Activated CD8-positive, alpha-beta T cell treated with anti-CD3 and anti-CD28 coated beads for 36 hours (primary cell): ENCODE data around the gene CCDC51. TPM values are rescaled to one million over a fixed set of nuclear protein-coding genes. Genes with fewer than 3 reads are reported as not detected.

Experiments
- ATAC-seq: fragments of 200-7000 bp; cut with Tn5 transposase; one replicate; pipeline ENCODE4 v1.10.0; 2021; ENCODE audit warnings: mild to moderate bottlenecking, moderate library complexity
- CTCF ChIA-PET: fragments of 350-600 bp; sonication (Branson Sonifier 250); formaldehyde crosslinking; loops from one replicate; lab custom pipeline; 2021; ENCODE audit warnings: antibody characterized with exemption; lab: Charles Lee
- POLR2A ChIA-PET: fragments of 350-600 bp; sonication (Branson Sonifier 250); formaldehyde crosslinking; loops from one replicate; lab custom pipeline; 2021; ENCODE audit warnings: antibody characterized with exemption; lab: Charles Lee
- DNase-seq: peaks from one replicate; pipeline ENCODE4 v3.0.0-alpha.2; 2020
- H3K27ac Mint-ChIP-seq: one replicate; pipeline ENCODE4 v1.8.0; 2021; ENCODE audit warnings: mild to moderate bottlenecking, mixed read lengths
- H3K27me3 Mint-ChIP-seq: one replicate; pipeline ENCODE4 v1.8.0; 2021; ENCODE audit warnings: mixed read lengths
- H3K36me3 Mint-ChIP-seq: one replicate; pipeline ENCODE4 v1.8.0; 2021; ENCODE audit warnings: low read depth, mixed read lengths
- H3K4me1 Mint-ChIP-seq: one replicate; pipeline ENCODE4 v1.8.0; 2021; ENCODE audit warnings: low read depth, mixed read lengths
- H3K4me3 Mint-ChIP-seq: one replicate; pipeline ENCODE4 v1.8.0; 2021; ENCODE audit warnings: mild to moderate bottlenecking, moderate library complexity, mixed read lengths
- H3K9me3 Mint-ChIP-seq: one replicate; pipeline ENCODE4 v1.8.0; 2021; ENCODE audit warnings: mixed read lengths
- intact Hi-C: fragments of 100-400 bp; cut with micrococcal nuclease; formaldehyde crosslinking; loops from one replicate; pipeline ENCODE4 v1.10.0; 2022
- total RNA-seq, 2 experiments: library from RNA; stranded (reverse); gene quantifications; one replicate each; pipeline ENCODE4 v1.2.3, GENCODE V29; 2021
- TF ChIP-seq, protein P1 (sequence below): fragments of 200-600 bp; IDR thresholded peaks from one replicate; pipeline ENCODE4 v1.8.0; 2022; ENCODE audit warnings: antibody characterized with exemption, mild to moderate bottlenecking

CCDC51 gene
- total RNA-seq, 2 experiments from 2014 or later, result 25.3 to 28.3 TPM

DNA sequence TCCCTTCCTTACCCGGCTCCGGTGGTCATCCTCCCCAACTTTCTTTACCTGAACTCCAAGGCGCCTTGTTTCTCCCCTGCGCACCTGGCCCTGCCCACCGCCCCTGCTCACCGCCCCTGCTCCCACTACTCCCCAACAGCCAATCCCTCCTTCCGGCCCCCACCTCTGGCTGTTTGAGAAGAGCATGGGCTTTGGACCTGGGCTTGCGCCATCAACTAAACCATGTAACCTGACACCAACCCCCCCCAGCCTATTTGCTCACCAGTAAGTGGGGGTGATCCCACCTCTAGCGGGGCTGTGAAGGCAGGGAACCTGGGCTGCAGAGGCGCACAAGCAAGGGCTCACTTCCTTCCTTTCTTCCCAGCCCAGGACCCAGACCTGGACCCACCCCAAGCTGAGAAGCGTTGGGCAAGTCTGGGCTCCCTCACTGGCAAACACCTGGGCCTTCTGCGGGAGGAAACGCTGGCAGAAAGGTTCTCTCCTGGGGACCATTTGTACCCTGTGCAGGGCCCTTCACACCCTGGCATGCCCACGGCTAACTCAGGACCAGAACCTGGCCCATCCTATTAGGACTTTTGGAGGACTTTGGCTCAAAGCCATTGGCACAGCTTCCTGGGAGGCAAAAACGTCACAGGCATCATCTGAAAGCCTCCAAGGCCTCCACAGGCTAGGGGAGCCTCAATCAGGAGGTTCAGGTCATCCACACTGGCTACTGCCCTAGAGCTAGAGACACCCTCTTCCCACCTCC is 9.8 kb downstream of the CCDC51 start, which contains the start of gene PLXNB1:
Gene PLXNB1, minus strand, starts transcription at position 127 of the 748 bp plus-strand sequence. CDS start 5,475 bp downstream, outside the sequence.
- ChIA-PET CTCF (no interaction called here), POLR2A (interaction anchor here (0.6 to 2.4 kb wide), 4 partner anchors 9 to 41 kb away, joined by 3 to 8 read pairs (median 4); partner anchors contain the start of genes CCDC51 and TMA7)
- peak; percentile 8 for ATAC-seq
- Mint-ChIP-seq H3K27me3 (peaks cover 6% of the 10 kb centered on the region), H3K4me1 (peaks cover 7% of the 10 kb centered on the region), H3K4me3 (peak within 1 kb of the TSS; percentile 72), H3K36me3 (peaks cover 12% of the 10 kb centered on the region), H3K9me3 (no peaks in the 10 kb centered on the region), H3K27ac (no peak within 1 kb of the TSS)
- intact Hi-C loops, result no loop called here
- TF ChIP-seq, protein P1, sequence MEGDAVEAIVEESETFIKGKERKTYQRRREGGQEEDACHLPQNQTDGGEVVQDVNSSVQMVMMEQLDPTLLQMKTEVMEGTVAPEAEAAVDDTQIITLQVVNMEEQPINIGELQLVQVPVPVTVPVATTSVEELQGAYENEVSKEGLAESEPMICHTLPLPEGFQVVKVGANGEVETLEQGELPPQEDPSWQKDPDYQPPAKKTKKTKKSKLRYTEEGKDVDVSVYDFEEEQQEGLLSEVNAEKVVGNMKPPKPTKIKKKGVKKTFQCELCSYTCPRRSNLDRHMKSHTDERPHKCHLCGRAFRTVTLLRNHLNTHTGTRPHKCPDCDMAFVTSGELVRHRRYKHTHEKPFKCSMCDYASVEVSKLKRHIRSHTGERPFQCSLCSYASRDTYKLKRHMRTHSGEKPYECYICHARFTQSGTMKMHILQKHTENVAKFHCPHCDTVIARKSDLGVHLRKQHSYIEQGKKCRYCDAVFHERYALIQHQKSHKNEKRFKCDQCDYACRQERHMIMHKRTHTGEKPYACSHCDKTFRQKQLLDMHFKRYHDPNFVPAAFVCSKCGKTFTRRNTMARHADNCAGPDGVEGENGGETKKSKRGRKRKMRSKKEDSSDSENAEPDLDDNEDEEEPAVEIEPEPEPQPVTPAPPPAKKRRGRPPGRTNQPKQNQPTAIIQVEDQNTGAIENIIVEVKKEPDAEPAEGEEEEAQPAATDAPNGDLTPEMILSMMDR, result no peak
- DNase-seq, result peak; percentile 32

DNA sequence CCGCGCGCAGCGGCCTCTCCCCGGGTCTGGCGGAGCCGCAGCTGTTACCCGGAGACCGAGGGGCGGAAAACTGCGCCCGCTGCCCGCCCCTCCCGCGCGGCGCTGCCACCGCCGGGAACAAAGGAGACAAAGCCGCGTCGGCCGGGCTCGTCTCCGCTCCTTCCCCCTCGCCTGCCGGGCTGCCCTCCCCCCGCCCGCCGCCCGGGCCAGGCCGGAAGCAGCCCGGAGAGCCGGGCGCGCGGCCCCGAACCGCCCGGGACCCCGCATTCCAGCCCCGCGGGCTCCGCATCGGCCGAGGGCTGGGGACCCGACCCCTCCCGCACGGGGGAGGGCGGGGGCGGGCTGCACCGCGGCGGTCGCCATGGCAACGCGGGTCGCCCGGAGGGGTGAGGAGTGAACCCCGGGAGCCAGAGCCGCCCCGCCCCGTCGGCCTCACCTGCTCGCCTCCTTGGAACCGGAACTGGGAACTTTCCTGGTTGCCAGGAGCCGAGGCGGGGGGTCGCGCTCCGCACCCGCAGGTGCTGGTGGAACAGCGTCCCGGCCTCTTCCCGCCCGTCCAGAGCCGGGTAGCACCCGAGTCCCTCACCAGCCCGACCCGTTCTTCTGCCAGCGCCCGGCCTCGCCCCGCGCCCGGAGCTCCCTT is 10.5 kb downstream of the CCDC51 start:
- ATAC-seq, result peak; percentile 76
- POLR2A ChIA-PET, result interaction anchor here (0.6 to 2.4 kb wide), 4 partner anchors 10 to 41 kb away, joined by 3 to 8 read pairs (median 4); partner anchors contain the start of genes CCDC51 and TMA7
- Mint-ChIP-seq H3K27ac (no peak overlapping the region), H3K27me3 (peaks cover 6% of the 10 kb centered on the region), H3K9me3 (no peaks in the 10 kb centered on the region), H3K36me3 (peaks cover 12% of the 10 kb centered on the region), H3K4me1 (peaks cover 7% of the 10 kb centered on the region), H3K4me3 (peak overlapping the region; percentile 72)
- intact Hi-C loops, result no loop called here
- peak; percentile 45 for DNase-seq
- CTCF ChIA-PET, result no interaction called here
- TF ChIP-seq, protein P1, result no peak

DNA sequence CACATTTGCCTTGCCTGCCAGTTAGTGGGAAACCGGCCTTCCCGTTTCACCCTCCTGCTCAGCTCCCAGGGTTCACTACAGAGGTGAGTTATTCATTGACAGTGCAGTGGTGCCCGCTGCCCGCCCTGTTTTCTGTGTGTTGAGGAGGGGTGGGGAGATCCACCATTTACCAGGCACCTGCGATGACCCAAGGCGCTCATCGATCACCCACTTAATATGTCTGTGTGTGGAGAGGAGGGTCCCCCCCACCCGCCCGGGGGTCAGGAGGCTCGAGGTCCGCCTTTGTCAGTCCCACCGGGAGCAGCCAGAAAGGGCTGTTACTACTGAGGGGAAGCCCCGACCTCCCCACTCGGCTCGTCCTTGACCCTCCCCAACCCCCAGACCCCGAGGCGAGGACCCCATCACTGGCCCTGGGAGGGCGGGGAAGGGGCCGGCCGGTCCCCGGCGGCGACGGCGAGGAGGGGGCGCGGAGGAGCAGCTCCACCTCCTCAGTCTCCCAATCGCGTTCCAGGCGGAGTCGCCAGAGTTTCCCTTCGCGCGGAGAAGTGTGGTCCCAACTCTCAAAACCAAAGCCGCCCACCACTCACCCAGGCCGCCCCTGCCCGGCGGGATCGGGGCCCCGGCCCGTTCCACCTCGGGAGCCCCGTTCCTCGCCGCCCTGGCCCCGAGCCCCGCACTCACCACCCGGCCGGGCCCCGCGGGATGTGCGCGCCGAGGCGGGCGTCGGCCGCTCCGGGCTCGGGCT is 11.2 kb downstream of the CCDC51 start:
- Mint-ChIP-seq H3K4me1 (peaks cover 4% of the 10 kb centered on the region), H3K4me3 (peak overlapping the region; percentile 25), H3K9me3 (no peaks in the 10 kb centered on the region), H3K36me3 (peaks cover 10% of the 10 kb centered on the region), H3K27ac (no peak overlapping the region), H3K27me3 (peaks cover 6% of the 10 kb centered on the region)
- ChIA-PET POLR2A (interaction anchor here (2.4 kb wide), 1 partner anchor 11 kb away, joined by 8 read pairs; the partner anchor contains the start of genes CCDC51 and TMA7), CTCF (no interaction called here)
- intact Hi-C loops, result no loop called here
- ATAC-seq (peak; percentile 49), DNase-seq (no peak)
- TF ChIP-seq, protein P1, result no peak

DNA sequence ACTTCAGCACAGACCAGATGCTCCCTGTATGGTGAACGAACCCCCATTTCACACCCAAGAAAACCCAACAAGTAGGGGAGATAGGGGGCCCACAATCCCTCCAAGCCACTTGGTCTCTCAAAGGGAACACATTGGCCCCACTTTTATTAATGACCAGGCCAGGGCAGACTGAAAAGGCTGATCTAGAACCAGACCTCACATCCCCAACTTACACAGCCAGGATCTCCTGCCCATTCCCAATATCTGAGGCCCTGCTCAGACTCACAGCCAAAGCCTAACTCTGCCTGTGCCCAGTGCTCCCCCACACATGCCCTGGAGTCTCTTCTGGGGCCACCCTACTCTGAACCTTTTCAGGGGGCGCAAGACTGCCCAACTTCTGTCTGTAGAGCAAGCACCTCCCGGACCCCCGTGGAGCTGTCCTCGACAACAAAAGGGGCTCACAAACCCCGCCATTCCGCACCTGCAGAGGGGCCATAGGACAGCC is 11.8 kb downstream of the CCDC51 start:
- intact Hi-C loops, result no loop called here
- Mint-ChIP-seq H3K4me3 (peak overlapping the region; percentile 25), H3K27me3 (peaks cover 6% of the 10 kb centered on the region)

More for the DNA sequence above, 11.8 kb downstream of the CCDC51 start:
- Mint-ChIP-seq H3K4me1 (peaks cover 4% of the 10 kb centered on the region), H3K36me3 (peaks cover 10% of the 10 kb centered on the region), H3K27ac (no peak overlapping the region), H3K9me3 (no peaks in the 10 kb centered on the region)
- ChIA-PET POLR2A (interaction anchor here (2.4 kb wide), 1 partner anchor 11 kb away, joined by 8 read pairs; the partner anchor contains the start of genes CCDC51 and TMA7), CTCF (interaction anchor here (1.0 to 2.9 kb wide), 2 partner anchors 8 to 18 kb away, joined by 3 to 17 read pairs; partner anchors contain the start of gene ATRIP)
- no peak for ATAC-seq
- DNase-seq, result no peak
- TF ChIP-seq, protein P1, result no peak
